ENCODE data around the gene GOLGA6L7. TPM values are rescaled to one million over a fixed set of nuclear protein-coding genes. Genes with fewer than 3 reads are reported as not detected.
"Not testable (repeated sequence)": the region's sequence is repeated elsewhere in the genome, so short reads cannot be mapped to it uniquely, and the experiment has no call there.

The GOLGA6L7 gene, protein sequence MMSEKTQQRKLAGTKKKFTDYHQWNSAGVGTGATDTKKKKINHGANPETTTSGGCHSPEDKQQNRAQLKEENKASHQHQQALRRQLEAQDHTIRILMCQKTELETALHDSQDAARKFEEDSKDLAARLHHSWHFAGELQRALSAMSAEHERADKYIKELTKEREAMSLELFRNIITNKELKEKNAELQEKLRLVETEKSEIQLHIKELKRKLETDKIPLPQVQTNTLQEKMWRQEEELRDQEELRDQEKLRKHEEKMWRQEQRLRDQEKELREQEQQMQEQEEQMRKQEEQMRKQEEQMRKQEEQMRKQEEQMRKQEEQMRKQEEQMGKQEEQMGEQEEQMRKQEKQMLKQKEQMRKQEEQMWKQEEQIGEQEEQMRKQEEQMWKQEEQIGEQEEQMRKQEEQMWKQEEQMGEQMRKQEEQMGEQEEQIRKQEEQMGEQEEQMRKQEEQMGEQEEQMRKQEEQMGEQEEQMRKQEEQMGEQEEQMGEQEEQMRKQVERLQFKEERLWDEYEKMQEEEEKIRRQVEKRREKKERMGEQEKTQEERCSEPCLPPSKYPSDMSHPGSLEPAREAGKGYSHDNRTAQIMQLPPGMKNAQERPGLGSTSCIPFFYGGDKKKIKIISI
- not detected for total RNA-seq

GRCh38 chr15:28848521-28848920 is at the start of gene GOLGA6L7:
GOLGA6L7 (minus strand) TSS chr15:28848644; CDS start chr15:28848549, 95 bp downstream.
- intact Hi-C loops (cut with DNase I; ENCODE audit: low total_unique reads); H3K36me3 ChIP-seq; DNase-seq; in situ Hi-C loops (cut with MboI; ENCODE audit: low pct_ligation_motif_present in 1 of 4, low pct_unique_long_range_greater_than_20kb in 1 of 4, low sequenced_read_pairs in 3 of 4); H3K9me3 ChIP-seq; H3K27me3 ChIP-seq; H3K4me1 ChIP-seq; H3K27ac ChIP-seq; H3K4me3 ChIP-seq: not testable (repeated sequence)
- 83 to 91% methylated on average over 4 to 13 of the region's 13 CpGs for WGBS, 2 donors (ENCODE audit: low coverage in 1 of 2)

GRCh38 chr15:28897861-28898585 is 49.6 kb upstream of the GOLGA6L7 start:
- no peaks in the 10 kb centered on the region for H3K27me3 ChIP-seq
- TF ChIP-seq EP300 (IDR thresholded peaks at IDR 0.05; ENCODE audit: low read depth) (no peak), POLR2A (IDR thresholded peaks at IDR 0.05) (no peak), CTCF (IDR thresholded peaks at IDR 0.05) (no peak), POLR2AphosphoS5 (IDR thresholded peaks at IDR 0.05) (no peak)
- 86 to 87% methylated on average over 4 to 13 of the region's 13 CpGs for WGBS, 2 donors (ENCODE audit: low coverage in 1 of 2)
- H3K36me3 ChIP-seq: no peaks in the 10 kb centered on the region
- H3K4me1 ChIP-seq: no peaks in the 10 kb centered on the region
- intact Hi-C loops (cut with DNase I; ENCODE audit: low total_unique reads): no loop called here
- no peak overlapping the region for H3K27ac ChIP-seq
- no peak overlapping the region for H3K4me3 ChIP-seq
- DNase-seq: no peak
- in situ Hi-C loops (cut with MboI; ENCODE audit: low pct_ligation_motif_present in 1 of 4, low pct_unique_long_range_greater_than_20kb in 1 of 4, low sequenced_read_pairs in 3 of 4): no loop called here
- no peaks in the 10 kb centered on the region for H3K9me3 ChIP-seq

GRCh38 chr15:28896951-28897350 is 48.5 kb upstream of the GOLGA6L7 start:
- Histone ChIP-seq H3K4me3 (no peak overlapping the region), H3K27ac (no peak overlapping the region), H3K27me3 (no peaks in the 10 kb centered on the region), H3K9me3 (no peaks in the 10 kb centered on the region), H3K36me3 (no peaks in the 10 kb centered on the region), H3K4me1 (no peaks in the 10 kb centered on the region)
- intact Hi-C loops (cut with DNase I; ENCODE audit: low total_unique reads): no loop called here
- TF ChIP-seq POLR2A (IDR thresholded peaks at IDR 0.05): no peak
- no peak for TF ChIP-seq EP300 (IDR thresholded peaks at IDR 0.05; ENCODE audit: low read depth)
- TF ChIP-seq CTCF (IDR thresholded peaks at IDR 0.05): no peak
- no peak for TF ChIP-seq POLR2AphosphoS5 (IDR thresholded peaks at IDR 0.05)
- DNase-seq: no peak
- in situ Hi-C loops (cut with MboI; ENCODE audit: low pct_ligation_motif_present in 1 of 4, low pct_unique_long_range_greater_than_20kb in 1 of 4, low sequenced_read_pairs in 3 of 4): no loop called here
- 63% methylated on average over 4 of the region's 4 CpGs; no CpG with 5 or more reads in 1 of the 2 donors for WGBS, 2 donors (ENCODE audit: low coverage in 1 of 2)

- 75% methylated on average over 6 of the region's 6 CpGs; no CpG with 5 or more reads in 1 of the 2 donors for WGBS, 2 donors (ENCODE audit: low coverage in 1 of 2)
- Histone ChIP-seq H3K27ac (no peak overlapping the region), H3K4me3 (no peak overlapping the region), H3K9me3 (no peaks in the 10 kb centered on the region), H3K4me1 (no peaks in the 10 kb centered on the region), H3K27me3 (no peaks in the 10 kb centered on the region), H3K36me3 (no peaks in the 10 kb centered on the region)
- DNase-seq: no peak
- intact Hi-C loops (cut with DNase I; ENCODE audit: low total_unique reads) (no loop called here), in situ Hi-C loops (cut with MboI; ENCODE audit: low pct_ligation_motif_present in 1 of 4, low pct_unique_long_range_greater_than_20kb in 1 of 4, low sequenced_read_pairs in 3 of 4) (no loop called here)
- TF ChIP-seq EP300 (IDR thresholded peaks at IDR 0.05; ENCODE audit: low read depth) (no peak), POLR2A (IDR thresholded peaks at IDR 0.05) (no peak), CTCF (IDR thresholded peaks at IDR 0.05) (no peak), POLR2AphosphoS5 (IDR thresholded peaks at IDR 0.05) (no peak)
Measured at GRCh38 chr15:28895566-28895965, 47.1 kb upstream of the GOLGA6L7 start.

All from transverse colon (tissue), 4 donors.